Mesodermal cell (in vitro differentiated cells): ENCODE measurements around the gene STK10.

Experiments
- H3K27ac ChIP-seq: 2 replicates; pipeline ENCODE4 v1.7.0; 2013; ENCODE audit warnings: mild to moderate bottlenecking, low read depth, low read length, moderate library complexity; ENCODE audit not compliant: severe bottlenecking
- H3K36me3 ChIP-seq: 2 replicates; pipeline ENCODE4 v1.7.1; 2013; ENCODE audit warnings: mild to moderate bottlenecking, low read length, moderate library complexity; ENCODE audit not compliant: control insufficient read depth, insufficient read depth
- H3K4me1 ChIP-seq: one replicate; pipeline ENCODE4 v1.7.1; 2013; ENCODE audit warnings: mild to moderate bottlenecking, low read length; ENCODE audit not compliant: insufficient read depth, control insufficient read depth, poor library complexity, severe bottlenecking
- H3K4me3 ChIP-seq: 2 replicates; pipeline ENCODE4 v1.7.0; 2013; ENCODE audit warnings: low read length, control low read depth, mild to moderate bottlenecking; ENCODE audit not compliant: insufficient read depth, poor library complexity, severe bottlenecking; ENCODE audit errors: extremely low read depth
- H3K9me3 ChIP-seq: 2 replicates; pipeline ENCODE4 v1.7.1; 2013; ENCODE audit warnings: mild to moderate bottlenecking, low read length, moderate library complexity; ENCODE audit not compliant: control insufficient read depth
- WGBS, 2 experiments: methylation state at CpG; one replicate each; pipeline ENCODE4 v1.1.5; 2013; ENCODE audit warnings: missing lambda C conversion rate in 2 of 2; ENCODE audit not compliant: insufficient coverage in 2 of 2; 5-methylcytosine and 5-hydroxymethylcytosine counted together

Gene STK10

GRCh38 chr5:172142709-172143215 is 45.3 kb downstream of the STK10 start:
- H3K4me1 ChIP-seq: peaks cover 53% of the 10 kb centered on the region
- H3K4me3 ChIP-seq: no peak overlapping the region
- 67 to 72% methylated on average over 4 of the region's 5 CpGs for WGBS, 2 experiments
- H3K36me3 ChIP-seq: peaks cover 8% of the 10 kb centered on the region
- peak overlapping the region; percentile 70 for H3K27ac ChIP-seq
- no peaks in the 10 kb centered on the region for H3K9me3 ChIP-seq

GRCh38 chr5:172141949-172142319 is 46.1 kb downstream of the STK10 start:
- H3K4me3 ChIP-seq: no peak overlapping the region
- peaks cover 2% of the 10 kb centered on the region for H3K36me3 ChIP-seq
- peaks cover 52% of the 10 kb centered on the region for H3K4me1 ChIP-seq
- no peak overlapping the region for H3K27ac ChIP-seq
- WGBS, 2 experiments: 84 to 88% methylated on average over 4 of the region's 5 CpGs
- no peaks in the 10 kb centered on the region for H3K9me3 ChIP-seq

DNA sequence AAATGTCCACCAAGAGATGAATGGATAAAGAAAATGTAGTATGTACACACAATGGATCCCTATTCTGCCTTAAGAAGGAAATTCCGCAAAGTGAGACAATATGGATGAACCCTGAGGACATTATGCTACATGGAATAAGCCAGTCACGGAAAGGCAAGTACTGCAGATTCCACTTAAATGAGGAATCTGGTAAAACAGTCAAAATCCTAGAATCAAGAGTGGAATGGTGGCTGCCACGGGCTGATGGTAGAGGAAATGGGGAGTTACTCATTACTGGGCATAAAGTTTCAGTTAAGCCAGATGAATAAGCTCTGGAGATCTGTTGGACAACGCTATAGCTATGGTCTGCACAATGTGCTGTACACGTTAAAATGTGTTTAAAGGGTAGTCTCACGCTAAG is 47.2 kb downstream of the STK10 start:
- no peaks in the 10 kb centered on the region for H3K9me3 ChIP-seq
- WGBS, 2 experiments: 85 to 94% methylated on average over 6 of the region's 6 CpGs
- peaks cover 44% of the 10 kb centered on the region for H3K4me1 ChIP-seq
- H3K4me3 ChIP-seq: no peak overlapping the region
- no peak overlapping the region for H3K27ac ChIP-seq
- no peaks in the 10 kb centered on the region for H3K36me3 ChIP-seq

DNA sequence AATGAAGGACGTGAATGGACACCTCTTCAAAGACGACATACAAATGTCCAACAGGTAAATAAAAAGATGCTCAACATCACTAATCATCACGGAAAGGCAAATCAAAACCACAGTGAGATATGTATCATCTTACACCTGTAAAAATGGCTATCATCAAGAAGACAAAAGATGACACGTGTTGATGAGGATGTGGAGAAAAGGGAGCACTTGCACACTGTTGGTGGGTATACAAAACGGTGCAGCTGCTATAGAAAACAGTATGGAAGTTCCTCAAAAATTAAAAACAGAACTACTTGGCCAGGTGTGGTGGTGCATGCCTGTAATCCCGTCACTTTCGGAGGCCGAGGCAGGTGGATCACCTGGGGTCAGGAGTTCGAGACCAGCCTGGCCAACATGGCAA is 47.9 kb downstream of the STK10 start:
- Histone ChIP-seq H3K9me3 (no peaks in the 10 kb centered on the region), H3K27ac (no peak overlapping the region), H3K4me3 (no peak overlapping the region), H3K4me1 (peaks cover 43% of the 10 kb centered on the region), H3K36me3 (peaks cover 2% of the 10 kb centered on the region)
- WGBS, 2 experiments: 93 to 95% methylated on average over 5 to 6 of the region's 9 CpGs

GRCh38 chr5:172137046-172137445 is 51.0 kb downstream of the STK10 start:
- H3K9me3 ChIP-seq: no peaks in the 10 kb centered on the region
- H3K4me3 ChIP-seq: no peak overlapping the region
- no peak overlapping the region for H3K27ac ChIP-seq
- H3K4me1 ChIP-seq: peaks cover 24% of the 10 kb centered on the region
- 100% methylated on average over 1 to 2 of the region's 3 CpGs for WGBS, 2 experiments
- peaks cover 10% of the 10 kb centered on the region for H3K36me3 ChIP-seq

DNA sequence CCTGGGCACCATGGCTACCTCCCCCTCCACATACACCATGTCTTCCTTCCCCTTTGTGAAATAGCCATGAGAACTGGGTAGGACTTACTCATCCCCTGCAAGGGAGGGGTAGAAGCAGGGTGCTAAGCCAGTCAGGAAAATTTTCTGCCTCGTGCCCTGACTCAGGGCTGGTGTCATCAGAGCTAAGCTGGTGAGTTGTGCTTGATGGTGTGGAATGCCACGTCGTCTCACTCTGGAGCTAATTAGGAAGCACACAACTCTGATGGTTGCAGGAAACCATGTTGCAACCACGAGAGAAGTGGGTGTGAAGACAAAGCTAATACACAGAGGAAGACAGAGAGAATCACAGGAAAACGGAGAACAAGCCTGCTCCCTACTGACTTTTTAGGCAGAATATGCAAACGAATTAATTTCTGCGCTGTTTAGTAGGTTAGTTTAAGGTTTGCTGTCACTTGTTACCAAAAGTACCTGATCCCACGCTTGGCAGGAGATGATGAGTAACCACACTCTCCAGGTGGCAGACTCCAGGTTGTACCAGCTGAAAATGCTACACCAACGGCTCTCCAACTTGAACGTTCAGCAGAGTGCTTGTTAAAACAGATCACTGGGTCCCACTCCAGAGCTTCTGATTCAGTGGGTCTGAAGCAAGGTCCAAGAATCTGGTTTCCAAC is 54.5 kb downstream of the STK10 start:
- Histone ChIP-seq H3K4me3 (no peak overlapping the region), H3K4me1 (peaks cover 11% of the 10 kb centered on the region), H3K9me3 (no peaks in the 10 kb centered on the region), H3K27ac (peak overlapping the region; percentile 69), H3K36me3 (peaks cover 23% of the 10 kb centered on the region)
- 81 to 85% methylated on average over 10 of the region's 10 CpGs for WGBS, 2 experiments

- Histone ChIP-seq H3K9me3 (no peaks in the 10 kb centered on the region), H3K27ac (no peak overlapping the region), H3K4me1 (peaks cover 11% of the 10 kb centered on the region), H3K36me3 (peaks cover 33% of the 10 kb centered on the region), H3K4me3 (no peak overlapping the region)
- WGBS, 2 experiments: no CpG with 5 or more reads among the region's 2 CpGs
Observed at GRCh38 chr5:172131690-172132089, 56.3 kb downstream of the STK10 start.

DNA sequence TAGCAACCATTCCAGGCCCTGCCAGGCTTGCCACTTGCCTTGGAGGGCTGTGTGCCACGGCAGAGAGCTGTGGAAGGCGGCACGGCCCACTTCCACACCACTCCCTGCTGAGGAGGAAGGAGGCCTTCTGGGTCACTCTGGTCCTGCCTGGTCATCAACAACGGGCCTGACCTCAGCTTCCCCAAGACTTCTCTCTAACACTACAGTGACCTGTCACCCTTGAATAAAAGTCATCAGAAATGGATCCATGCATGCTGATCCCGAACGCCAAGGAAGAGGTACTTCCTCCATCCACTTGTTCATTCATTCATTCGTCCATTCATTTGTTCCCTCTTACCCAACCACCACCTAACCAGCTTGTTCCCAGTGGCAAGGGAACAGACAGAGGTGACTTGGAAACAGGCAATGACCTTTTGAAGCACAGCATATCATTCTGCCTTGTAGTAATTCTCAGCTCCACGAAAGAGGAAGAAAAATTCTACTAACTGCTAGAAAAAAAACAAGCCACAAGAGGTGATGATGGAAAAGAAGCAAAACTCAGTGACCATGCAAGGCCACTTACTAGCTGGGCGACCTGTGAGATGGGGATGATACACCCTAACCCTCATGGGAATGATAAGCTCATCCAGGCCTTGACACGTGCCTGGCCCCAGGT is 58.6 kb downstream of the STK10 start:
- Histone ChIP-seq H3K36me3 (peaks cover 51% of the 10 kb centered on the region), H3K9me3 (no peaks in the 10 kb centered on the region), H3K27ac (no peak overlapping the region), H3K4me1 (peaks cover 11% of the 10 kb centered on the region), H3K4me3 (no peak overlapping the region)
- WGBS, 2 experiments: 97 to 98% methylated on average over 8 to 9 of the region's 10 CpGs

DNA sequence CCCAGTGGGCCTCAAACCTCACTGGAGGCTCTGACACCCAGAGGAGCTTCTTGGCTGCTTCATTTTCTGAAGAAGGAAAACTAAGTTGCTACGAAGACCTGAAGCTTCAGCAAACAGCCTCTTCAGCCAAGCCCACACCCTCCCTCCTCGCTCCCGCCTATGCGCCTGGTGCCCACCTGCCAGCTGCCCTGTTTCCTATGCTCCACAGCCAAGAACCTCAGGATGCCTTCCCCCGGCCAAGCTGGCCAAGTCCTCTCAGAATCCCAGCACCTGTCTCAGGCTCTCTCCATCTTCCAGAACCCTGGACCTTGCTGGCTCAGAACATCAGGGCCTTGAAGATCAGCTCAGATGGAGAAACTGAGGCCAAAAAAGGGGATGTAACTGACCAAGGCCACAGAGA is 60.4 kb downstream of the STK10 start:
- Histone ChIP-seq H3K4me3 (no peak overlapping the region), H3K9me3 (no peaks in the 10 kb centered on the region), H3K27ac (no peak overlapping the region), H3K36me3 (peaks cover 63% of the 10 kb centered on the region), H3K4me1 (peaks cover 6% of the 10 kb centered on the region)
- WGBS, 2 experiments: 97 to 100% methylated on average over 4 of the region's 5 CpGs

GRCh38 chr5:172123269-172123692 is 64.7 kb downstream of the STK10 start:
- Histone ChIP-seq H3K4me3 (no peak overlapping the region), H3K27ac (no peak overlapping the region), H3K9me3 (no peaks in the 10 kb centered on the region), H3K36me3 (peaks cover 52% of the 10 kb centered on the region), H3K4me1 (peaks cover 10% of the 10 kb centered on the region)
- WGBS, 2 experiments: 63 to 73% methylated on average over 4 of the region's 4 CpGs
